ENCODE measurements around the gene MARCHF3. TPM values are rescaled to one million over a fixed set of nuclear protein-coding genes. Genes with fewer than 3 reads are reported as not detected.
A peak's percentile ranks its signal among the peaks of the same experiment; 100 is the strongest.

Gene MARCHF3
- total RNA-seq, 4 donors from 2014 or later: 1.5 to 12.8 (median 6.0) TPM

- H3K4me3 ChIP-seq: no peak overlapping the region
- peak overlapping the region in 3 of 4 donors; percentile 32 to 67 (median 47) for H3K27ac ChIP-seq
- 28 to 72% methylated on average over 7 to 9 of the region's 14 CpGs for WGBS, 2 donors (ENCODE audit: low coverage in 1 of 2)
These were observed 178.8 kb downstream of the MARCHF3 start for GRCh38 chr5:126851501-126852011.

DNA sequence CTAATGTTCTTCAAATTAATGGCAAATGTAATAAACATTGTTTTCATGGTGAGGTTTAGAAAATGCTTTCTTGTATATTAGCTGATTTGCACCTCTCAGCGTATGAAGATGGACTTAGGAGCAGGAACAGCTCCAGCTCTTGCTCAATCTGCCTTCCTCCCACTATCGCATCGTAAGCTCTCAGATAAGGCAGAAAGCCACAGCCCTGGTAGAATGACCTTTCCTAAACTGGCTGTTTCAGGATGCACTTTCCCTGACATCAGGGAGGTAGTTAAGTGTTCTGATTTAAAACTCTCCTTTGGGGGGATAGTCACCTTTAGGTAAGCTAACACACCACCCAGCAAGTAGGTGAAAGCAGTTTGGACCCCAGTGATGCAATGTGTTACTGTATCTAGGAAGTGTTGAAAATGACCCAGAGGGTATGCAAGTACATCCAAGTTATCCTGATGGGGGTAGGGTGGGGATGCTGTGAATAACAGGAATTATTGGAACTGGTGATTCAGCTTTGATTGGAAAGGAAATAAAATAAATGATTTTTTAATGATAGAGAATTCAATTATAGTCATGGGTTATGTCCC lies 181.2 kb downstream of the MARCHF3 start:
- H3K27me3 ChIP-seq: peaks cover 7% of the 10 kb centered on the region
- H3K27ac ChIP-seq: peak overlapping the region in 2 of 4 donors; percentile 71 to 79
- 37 to 100% methylated on average over 3 of the region's 3 CpGs for WGBS, 2 donors (ENCODE audit: low coverage in 1 of 2)
- H3K4me3 ChIP-seq: no peak overlapping the region
- peaks cover 0 to 45% (median 11%) of the 10 kb centered on the region in 3 donors for H3K4me1 ChIP-seq
- TF ChIP-seq POLR2AphosphoS5 (IDR thresholded peaks at IDR 0.05) (peak; percentile 43), EP300 (IDR thresholded peaks at IDR 0.05) (no peak)
- ATAC-seq: no peak
- H3K36me3 ChIP-seq: no peaks in the 10 kb centered on the region
- H3K9me3 ChIP-seq: no peaks in the 10 kb centered on the region

More at GRCh38 chr5:126851501-126852011, 178.8 kb downstream of the MARCHF3 start:
- ATAC-seq: peak; percentile 48
- TF ChIP-seq CTCF (IDR thresholded peaks at IDR 0.05): no peak
- TF ChIP-seq EP300 (IDR thresholded peaks at IDR 0.05): no peak
- TF ChIP-seq POLR2A (IDR thresholded peaks at IDR 0.05): no peak
- no peak for TF ChIP-seq POLR2AphosphoS5 (IDR thresholded peaks at IDR 0.05)
- Histone ChIP-seq H3K9me3 (no peaks in the 10 kb centered on the region), H3K4me1 (peaks cover 0 to 34% (median 9%) of the 10 kb centered on the region in 3 donors), H3K36me3 (no peaks in the 10 kb centered on the region), H3K27me3 (peaks cover 12% of the 10 kb centered on the region)

- peak; percentile 18 for ATAC-seq
- Histone ChIP-seq H3K4me1 (peaks cover 0 to 45% (median 11%) of the 10 kb centered on the region in 3 donors), H3K36me3 (no peaks in the 10 kb centered on the region), H3K27me3 (peaks cover 7% of the 10 kb centered on the region), H3K27ac (peak overlapping the region in 3 of 4 donors; percentile 64 to 79 (median 71)), H3K4me3 (no peak overlapping the region), H3K9me3 (no peaks in the 10 kb centered on the region)
- TF ChIP-seq CTCF (IDR thresholded peaks at IDR 0.05) (no peak), POLR2A (IDR thresholded peaks at IDR 0.05) (no peak), POLR2AphosphoS5 (IDR thresholded peaks at IDR 0.05) (no peak), EP300 (IDR thresholded peaks at IDR 0.05) (no peak)
- 68 to 80% methylated on average over 6 to 8 of the region's 8 CpGs for WGBS, 2 donors (ENCODE audit: low coverage in 1 of 2)
These were observed 182.1 kb downstream of the MARCHF3 start for GRCh38 chr5:126848253-126848652.

- Histone ChIP-seq H3K27ac (peak overlapping the region in 3 of 4 donors; percentile 57 to 71 (median 64)), H3K4me1 (peaks cover 0 to 42% (median 11%) of the 10 kb centered on the region in 3 donors), H3K27me3 (peaks cover 6% of the 10 kb centered on the region), H3K36me3 (no peaks in the 10 kb centered on the region), H3K4me3 (no peak overlapping the region), H3K9me3 (no peaks in the 10 kb centered on the region)
- 34 to 66% methylated on average over 2 to 3 of the region's 3 CpGs for WGBS, 2 donors (ENCODE audit: low coverage in 1 of 2)
- ATAC-seq: peak; percentile 61
- TF ChIP-seq POLR2AphosphoS5 (IDR thresholded peaks at IDR 0.05) (peak; percentile 45), POLR2A (IDR thresholded peaks at IDR 0.05) (no peak), EP300 (IDR thresholded peaks at IDR 0.05) (no peak)
These were observed 182.5 kb downstream of the MARCHF3 start for GRCh38 chr5:126847826-126848251.

GRCh38 chr5:126847456-126847820 lies 182.9 kb downstream of the MARCHF3 start:
- H3K36me3 ChIP-seq: no peaks in the 10 kb centered on the region
- ATAC-seq: no peak
- H3K4me3 ChIP-seq: no peak overlapping the region
- H3K27me3 ChIP-seq: peaks cover 2% of the 10 kb centered on the region
- peaks cover 0 to 38% (median 11%) of the 10 kb centered on the region in 3 donors for H3K4me1 ChIP-seq
- TF ChIP-seq POLR2A (IDR thresholded peaks at IDR 0.05) (no peak), CTCF (IDR thresholded peaks at IDR 0.05) (no peak), POLR2AphosphoS5 (IDR thresholded peaks at IDR 0.05) (no peak), EP300 (IDR thresholded peaks at IDR 0.05) (no peak)
- WGBS, 2 donors (ENCODE audit: low coverage in 1 of 2): 78 to 91% methylated on average over 4 of the region's 4 CpGs
- H3K27ac ChIP-seq: peak overlapping the region in 3 of 4 donors; percentile 57 to 71 (median 64)
- H3K9me3 ChIP-seq: no peaks in the 10 kb centered on the region

Measured in gastroesophageal sphincter (tissue), 4 donors.